Cardiac fibroblast (primary cell): ENCODE results near the gene CCDC91.

Experiments
- DNase-seq, 2 donors: peaks; one replicate each; pipeline versions ENCODE4 v3.0.0 to v3.0.0-alpha.2; 2010; ENCODE audit warnings: low read depth in 2 of 2
- H3K4me3 ChIP-seq, 2 donors: replicated peaks in 1 of 2; 1 replicate in 1 of 2; 2 replicates in 1 of 2; pipeline ENCODE4 v1.5.1; 2011; ENCODE audit warnings: low read depth in 2 of 2, low read length in 2 of 2, mild to moderate bottlenecking in 2 of 2, moderate library complexity in 1 of 2
- CTCF ChIP-seq: IDR thresholded peaks from one replicate; pipeline ENCODE4 v1.5.1; 2011; ENCODE audit warnings: low read depth, mild to moderate bottlenecking, low read length, inconsistent platforms

CCDC91 gene

GRCh38 chr12:28343713-28344112 lies 153.5 kb downstream of the CCDC91 start:
- no peak for TF ChIP-seq CTCF
- H3K4me3 ChIP-seq = no peak overlapping the region
- DNase-seq = no peak

- TF ChIP-seq CTCF = no peak
- no peak for DNase-seq
- no peak overlapping the region for H3K4me3 ChIP-seq
Measured at GRCh38 chr12:28346567-28346966, 156.3 kb downstream of the CCDC91 start.

GRCh38 chr12:28349196-28349595 lies 158.9 kb downstream of the CCDC91 start:
- no peak for DNase-seq
- no peak overlapping the region for H3K4me3 ChIP-seq
- TF ChIP-seq CTCF = no peak

- peak in 1 of 2 donors; percentile 37 for DNase-seq
- H3K4me3 ChIP-seq = no peak overlapping the region
- TF ChIP-seq CTCF = no peak
Measured at GRCh38 chr12:28350502-28350901, 160.2 kb downstream of the CCDC91 start.

GRCh38 chr12:28351414-28351813 lies 161.2 kb downstream of the CCDC91 start:
- no peak overlapping the region for H3K4me3 ChIP-seq
- no peak for TF ChIP-seq CTCF
- no peak for DNase-seq

GRCh38 chr12:28355161-28355560 lies 164.9 kb downstream of the CCDC91 start:
- no peak for TF ChIP-seq CTCF
- H3K4me3 ChIP-seq = no peak overlapping the region
- no peak for DNase-seq

GRCh38 chr12:28360253-28360652 lies 170.0 kb downstream of the CCDC91 start:
- no peak overlapping the region for H3K4me3 ChIP-seq
- no peak for DNase-seq
- TF ChIP-seq CTCF = no peak
